HG03342 (cell line): ENCODE measurements around the gene ZNF831.

Experiments
- ATAC-seq: cut with Tn5 transposase; IDR thresholded peaks from one replicate; pipeline ENCODE4 v1.9.1; 2021; ENCODE audit warnings: mild to moderate bottlenecking, moderate library complexity; ENCODE audit not compliant: unreplicated experiment

ZNF831 gene

GRCh38 chr20:59242714-59243626 is 79.3 kb downstream of the ZNF831 start:
- ATAC-seq = no peak

- ATAC-seq = no peak
Measured at GRCh38 chr20:59246691-59247400, 83.2 kb downstream of the ZNF831 start.

DNA sequence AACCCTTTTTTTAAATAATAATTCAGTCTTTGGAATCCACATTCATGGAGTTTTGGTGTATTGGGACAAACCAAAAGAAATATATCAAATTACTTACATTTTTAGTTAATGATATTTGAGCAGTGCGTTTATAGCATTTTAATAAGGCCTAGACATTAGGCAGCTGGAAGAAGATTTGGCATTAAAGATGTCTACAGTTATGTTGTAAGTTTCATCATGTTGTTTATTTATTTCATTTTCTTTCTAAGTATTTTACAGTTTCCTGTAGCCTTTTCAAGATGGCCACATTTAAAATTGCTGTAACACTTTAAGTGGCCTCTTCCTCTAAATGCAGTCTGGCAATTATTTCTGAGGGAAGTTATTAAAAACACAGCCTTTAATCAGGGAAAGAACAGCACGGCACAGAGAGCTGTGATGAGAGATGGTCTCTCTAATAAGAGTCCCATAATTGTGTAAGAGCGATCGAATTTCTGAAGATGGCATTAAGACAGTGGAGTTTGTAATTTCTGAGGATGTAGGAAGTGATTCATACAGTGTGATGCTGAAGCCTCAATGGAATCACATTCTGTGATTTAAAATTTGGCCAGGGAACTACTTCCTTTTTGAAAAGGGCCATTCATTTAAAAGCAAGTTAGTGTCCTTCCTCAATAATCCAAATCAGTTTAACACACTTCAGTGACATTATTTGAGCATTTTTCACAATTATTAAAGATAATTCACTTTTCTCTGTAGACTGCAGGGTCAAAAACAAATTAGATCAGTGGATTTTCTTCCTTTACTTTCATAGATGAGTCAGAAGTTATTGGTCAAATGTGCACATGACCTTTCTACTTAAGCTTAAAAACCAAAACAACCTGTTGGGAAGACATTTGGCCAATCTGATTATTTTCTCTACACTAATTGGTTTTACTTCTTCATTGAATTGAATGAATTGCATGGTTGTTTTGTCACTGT is 84.4 kb downstream of the ZNF831 start:
- ATAC-seq = no peak

DNA sequence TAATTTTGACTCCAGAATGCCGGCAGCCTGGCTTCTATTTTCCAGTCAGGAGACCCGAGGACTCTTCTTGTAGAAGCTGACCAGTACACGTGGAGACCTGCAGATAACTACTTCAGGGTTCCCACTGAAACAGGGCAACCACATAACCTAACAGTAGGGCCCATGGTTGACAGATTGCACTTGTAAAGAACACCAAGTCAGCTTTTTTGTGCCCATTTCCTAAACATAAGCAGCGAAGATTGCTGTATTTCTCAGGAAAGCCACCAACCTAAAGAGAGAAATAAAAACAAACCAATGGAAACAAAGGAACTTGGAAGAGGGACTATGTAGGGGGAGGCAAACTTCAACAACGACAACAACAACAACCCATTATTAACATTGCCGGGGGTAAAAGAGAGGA is 86.7 kb downstream of the ZNF831 start:
- no peak for ATAC-seq

GRCh38 chr20:59253325-59253724 is 89.7 kb downstream of the ZNF831 start:
- no peak for ATAC-seq

GRCh38 chr20:59253779-59254319 is 90.2 kb downstream of the ZNF831 start:
- no peak for ATAC-seq

- no peak for ATAC-seq
Measured at GRCh38 chr20:59255256-59255655, 91.6 kb downstream of the ZNF831 start.

DNA sequence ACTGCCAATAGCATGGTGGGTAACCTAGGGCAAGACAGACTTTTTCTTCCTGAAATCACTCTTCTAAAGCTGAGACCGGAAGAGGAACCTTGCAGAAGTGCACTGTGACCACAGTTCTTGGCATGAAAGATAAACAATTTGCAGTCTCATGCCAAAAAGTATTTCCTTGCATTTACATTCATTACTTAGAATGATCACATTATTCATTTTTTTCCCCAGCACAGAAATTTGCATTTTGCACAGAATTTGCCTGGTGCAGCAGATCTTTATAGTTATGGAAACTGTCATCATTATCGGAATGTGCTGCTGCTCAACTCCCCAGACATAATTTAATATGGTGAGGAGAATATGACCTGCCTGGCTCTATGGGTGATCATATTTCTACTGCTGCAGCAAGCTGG is 94.6 kb downstream of the ZNF831 start:
- ATAC-seq = no peak

DNA sequence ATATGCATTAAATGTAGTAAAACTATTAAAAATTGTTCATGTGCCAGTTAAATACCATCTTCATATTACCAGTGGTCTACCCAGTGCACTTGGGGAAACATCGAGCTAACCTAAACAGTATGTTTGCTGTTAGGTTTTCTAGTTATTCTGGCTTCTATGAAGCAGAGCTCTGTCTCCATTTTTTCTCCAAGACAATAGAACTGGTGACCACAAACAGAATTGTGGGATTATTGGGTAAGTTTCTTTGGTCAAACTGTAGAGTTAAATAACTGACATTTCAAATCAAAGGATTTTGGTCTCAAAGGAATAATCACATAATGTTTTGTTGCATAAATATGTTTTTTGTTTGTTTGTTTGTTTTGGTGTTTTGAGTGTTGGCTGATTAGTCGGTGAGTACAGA is 96.3 kb downstream of the ZNF831 start:
- ATAC-seq = no peak

DNA sequence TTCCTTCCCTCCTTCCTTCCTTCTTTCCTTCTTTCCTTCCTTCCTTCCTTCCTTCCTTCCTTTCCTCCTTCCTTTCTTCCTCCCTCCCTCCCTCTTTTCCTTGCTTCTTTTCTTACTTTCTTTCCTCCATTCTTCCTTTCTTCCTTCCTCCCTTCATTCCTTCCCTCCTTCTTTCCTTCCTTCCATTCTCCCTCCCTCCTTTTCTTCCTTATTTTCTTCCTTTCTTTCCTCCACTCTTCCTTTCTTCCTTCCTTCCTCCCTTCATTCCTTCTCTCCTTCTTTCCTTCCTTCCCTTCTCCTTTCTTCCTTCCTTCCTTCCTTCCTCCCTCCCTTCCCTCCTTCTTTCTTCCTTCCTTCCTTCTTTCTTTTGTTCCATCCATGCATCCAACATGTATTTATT is 101.7 kb downstream of the ZNF831 start:
- ATAC-seq = no peak

DNA sequence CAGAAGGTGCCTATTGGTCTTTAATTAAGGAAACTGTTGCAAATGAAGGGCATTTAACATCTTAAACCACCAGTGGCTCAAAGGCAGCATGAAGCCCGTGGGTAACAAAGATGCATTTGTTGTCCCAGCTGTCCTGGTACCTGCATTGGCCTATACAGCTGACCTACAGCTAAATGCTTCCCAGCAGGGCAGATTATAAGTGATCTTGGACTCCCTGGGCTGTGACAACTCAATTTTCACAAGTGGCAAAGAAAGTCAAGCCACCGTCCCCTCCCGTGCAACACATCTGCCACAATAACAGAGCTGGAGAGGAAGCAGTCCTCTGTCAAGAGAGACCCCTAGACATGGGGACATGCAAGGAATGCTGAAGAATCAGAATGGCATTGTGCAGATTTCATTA is 105.2 kb downstream of the ZNF831 start:
- ATAC-seq = no peak

DNA sequence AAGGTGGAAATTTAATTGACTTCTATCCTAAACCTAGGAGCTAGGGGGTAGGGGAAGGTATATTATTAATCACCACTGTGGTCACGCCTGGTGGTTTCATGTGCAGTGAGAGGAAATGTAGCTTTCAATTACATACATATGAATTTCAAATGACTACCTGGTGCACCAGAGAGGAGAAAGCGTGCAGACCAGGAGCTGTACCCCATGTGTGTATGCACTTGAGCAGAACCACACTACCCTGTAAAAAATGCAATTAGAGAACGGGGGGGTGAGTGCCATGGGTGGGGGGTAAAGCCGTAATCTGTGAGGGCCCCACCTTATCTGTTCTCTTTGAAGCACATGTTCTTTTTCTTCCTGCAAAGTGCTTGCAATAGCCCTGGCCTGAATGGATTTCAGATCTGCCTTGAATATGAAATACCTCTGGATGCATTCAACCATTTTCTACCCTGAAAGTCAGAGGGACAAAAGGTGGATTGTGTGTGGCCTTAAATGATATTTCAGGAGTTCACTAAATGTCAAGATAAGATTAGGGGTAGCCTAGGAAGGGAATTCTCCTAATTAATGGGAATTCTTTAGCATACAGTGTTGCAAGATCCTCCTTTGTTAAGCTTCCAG is 105.9 kb downstream of the ZNF831 start:
- ATAC-seq = no peak

DNA sequence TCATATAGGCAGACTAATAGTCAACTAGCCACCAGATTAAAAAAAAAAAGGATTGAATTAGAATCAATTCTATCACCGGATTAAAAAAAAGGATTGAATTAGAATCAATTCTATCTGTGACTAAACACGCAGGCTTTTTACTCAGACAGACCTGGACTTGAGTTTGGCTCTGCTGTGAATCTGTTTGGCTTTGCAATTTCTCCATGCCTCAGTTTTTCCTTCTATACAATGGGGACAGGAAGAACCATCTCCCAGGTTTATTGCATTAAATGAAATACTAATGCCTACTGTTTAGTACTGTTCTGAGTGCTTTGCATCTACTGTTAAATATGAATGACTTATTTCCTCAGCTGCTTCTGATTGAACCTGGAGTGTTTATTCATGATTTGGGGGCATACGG is 106.8 kb downstream of the ZNF831 start:
- no peak for ATAC-seq

GRCh38 chr20:59273739-59274357 is 110.2 kb downstream of the ZNF831 start:
- no peak for ATAC-seq

DNA sequence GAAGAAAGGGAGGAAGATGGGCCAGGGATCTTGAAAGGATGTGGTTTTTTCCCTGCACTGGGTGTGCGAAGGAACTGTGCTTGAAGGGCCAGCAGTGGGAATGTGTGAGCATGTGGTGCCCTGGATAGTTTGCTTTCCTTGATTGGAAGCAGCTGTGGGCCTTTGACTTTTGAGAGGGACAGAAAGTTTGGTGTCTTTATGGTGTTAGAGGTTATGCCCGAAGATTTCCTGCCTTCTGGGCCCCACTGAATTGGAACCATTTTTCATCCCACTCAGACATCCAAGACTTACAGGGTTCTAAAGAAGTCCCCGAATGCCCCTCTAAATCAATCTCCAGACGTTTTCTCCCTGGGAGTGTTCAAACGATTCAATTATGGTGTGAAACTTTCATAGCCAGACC is 113.3 kb downstream of the ZNF831 start:
- no peak for ATAC-seq

- ATAC-seq = no peak
Measured at GRCh38 chr20:59284470-59284869, 120.8 kb downstream of the ZNF831 start.

DNA sequence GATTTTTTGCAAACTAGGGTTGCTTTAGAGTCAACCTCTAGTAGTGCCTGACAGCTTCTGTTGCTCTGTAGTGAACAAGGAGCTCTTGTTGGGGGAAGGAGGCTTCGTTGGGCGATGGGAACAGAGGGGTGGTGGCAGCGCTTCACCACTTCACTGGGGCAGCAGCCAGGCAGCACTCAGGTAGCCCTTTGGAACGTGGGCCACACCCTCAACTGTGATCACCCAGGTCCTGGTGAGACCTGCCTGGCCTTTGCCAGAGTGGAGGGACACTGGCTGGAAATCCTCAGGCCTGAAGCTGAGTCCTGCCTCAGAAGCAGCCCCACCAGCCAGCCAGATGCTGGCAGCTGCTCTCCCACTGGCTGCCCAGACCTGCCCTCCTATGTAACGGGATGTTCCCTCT is 126.4 kb downstream of the ZNF831 start:
- ATAC-seq = no peak

GRCh38 chr20:59291740-59292383 is 128.2 kb downstream of the ZNF831 start:
- ATAC-seq = no peak

GRCh38 chr20:59295531-59295930 is 131.9 kb downstream of the ZNF831 start:
- ATAC-seq = no peak
